ENCODE measurements around the gene GULP1.

- TF ChIP-seq NR2C2 (CRISPR knock-in tag; IDR thresholded peaks at IDR 0.05) (no peak), RELA (CRISPR knock-in tag; IDR thresholded peaks at IDR 0.05; ENCODE audit: borderline replicate concordance) (no peak), FOXJ3 (CRISPR knock-in tag; IDR thresholded peaks at IDR 0.05; ENCODE audit: borderline replicate concordance) (no peak), E2F1 (CRISPR knock-in tag; IDR thresholded peaks at IDR 0.05) (no peak), NR1H2 (CRISPR knock-in tag; IDR thresholded peaks at IDR 0.05) (no peak), NR3C1 (CRISPR knock-in tag; conservative IDR thresholded peaks at IDR 0.05; ENCODE audit: low read depth) (no peak)
Observed at GRCh38 chr2:188265315-188265714, 26.4 kb upstream of the GULP1 start.

Data from WTC11 (cell line).